Upper lobe of left lung (tissue), 6 donors: ENCODE results near the gene STEEP1. TPM values are rescaled to one million over a fixed set of nuclear protein-coding genes. Genes with fewer than 3 reads are reported as not detected.
A peak's percentile ranks its signal among the peaks of the same experiment; 100 is the strongest.

Experiments
- ATAC-seq, 2 donors: fragments of 200-7000 bp; cut with Tn5 transposase; one replicate each; pipeline ENCODE4 v1.9.1; 2022; ENCODE audit warnings: mild to moderate bottlenecking in 2 of 2, moderate library complexity in 2 of 2; ENCODE audit not compliant: low FRiP score in 2 of 2
- DNase-seq, 2 donors: peaks; one replicate each; pipeline ENCODE4 v3.0.0-alpha.2; 2019 to 2020
- H3K27ac ChIP-seq, 4 donors: fragments of 200-600 bp; sonication (generic); one replicate each; pipeline ENCODE4 v1.5.1; 2016 to 2019
- H3K27me3 ChIP-seq, 4 donors: fragments of 200-600 bp; sonication (generic); one replicate each; pipeline ENCODE4 v1.5.1; 2017 to 2019
- H3K36me3 ChIP-seq, 4 donors: fragments of 200-600 bp; sonication (generic); one replicate each; pipeline ENCODE4 v1.5.1; 2016 to 2019
- H3K4me1 ChIP-seq, 4 donors: fragments of 200-600 bp; sonication (generic); one replicate each; pipeline ENCODE4 v1.5.1; 2018 to 2019
- H3K4me3 ChIP-seq, 4 donors: fragments of 200-600 bp; sonication (generic); one replicate each; pipeline ENCODE4 v1.5.1; 2017 to 2019; ENCODE audit warnings: mild to moderate bottlenecking in 2 of 4, moderate library complexity in 1 of 4
- H3K9me3 ChIP-seq, 4 donors: fragments of 200-600 bp; sonication (generic); one replicate each; pipeline ENCODE4 v1.5.1; 2018 to 2019
- EP300 ChIP-seq, 4 donors: sonication (generic); formaldehyde crosslinking; IDR thresholded peaks; one replicate each; pipeline ENCODE4 v1.5.1; 2017; ENCODE audit warnings: antibody characterized with exemption in 4 of 4, control low read depth in 2 of 4
- POLR2A ChIP-seq, 4 donors: fragments of 450-650 bp; IDR thresholded peaks; one replicate each; pipeline ENCODE4 v1.5.1; 2016 to 2017; ENCODE audit warnings: antibody characterized with exemption in 4 of 4, mild to moderate bottlenecking in 2 of 4
- POLR2AphosphoS5 ChIP-seq, 2 donors: sonication (generic); formaldehyde crosslinking; IDR thresholded peaks; one replicate each; pipeline ENCODE4 v1.5.1; 2017; ENCODE audit warnings: antibody characterized with exemption in 2 of 2
- WGBS, 2 donors: methylation state at CpG; one replicate each; pipeline ENCODE4 v1.1.5; 2017 to 2018; 5-methylcytosine and 5-hydroxymethylcytosine counted together
- total RNA-seq, 6 donors: library from RNA; depleted of rRNA in 4 of 6; stranded (reverse); fragments of >200 nt in 4 of 6; gene quantifications; one replicate each; pipeline versions ENCODE4 v1.1.0 to v1.2.1, GENCODE V29; 2016 to 2021
- TF ChIP-seq, protein P1 (sequence below), 6 experiments: fragments of 450-650 bp in 4 of 6; fragments of 200-600 bp in 2 of 6; sonication (generic) in 2 of 6; IDR thresholded peaks; one replicate each; pipeline ENCODE4 v1.5.1; 2016 to 2019; ENCODE audit warnings: antibody characterized with exemption in 6 of 6
- donor health status: DM: no; HTN: no; CAD: no; lungs with moderate emphysema.
- donor health status: DM: no; HTN: yes; CAD: no; lungs with severe emphysema.

Gene STEEP1
- 10 to 100 TPM; 22.1 to 55.5 (median 26.8) TPM for total RNA-seq

DNA sequence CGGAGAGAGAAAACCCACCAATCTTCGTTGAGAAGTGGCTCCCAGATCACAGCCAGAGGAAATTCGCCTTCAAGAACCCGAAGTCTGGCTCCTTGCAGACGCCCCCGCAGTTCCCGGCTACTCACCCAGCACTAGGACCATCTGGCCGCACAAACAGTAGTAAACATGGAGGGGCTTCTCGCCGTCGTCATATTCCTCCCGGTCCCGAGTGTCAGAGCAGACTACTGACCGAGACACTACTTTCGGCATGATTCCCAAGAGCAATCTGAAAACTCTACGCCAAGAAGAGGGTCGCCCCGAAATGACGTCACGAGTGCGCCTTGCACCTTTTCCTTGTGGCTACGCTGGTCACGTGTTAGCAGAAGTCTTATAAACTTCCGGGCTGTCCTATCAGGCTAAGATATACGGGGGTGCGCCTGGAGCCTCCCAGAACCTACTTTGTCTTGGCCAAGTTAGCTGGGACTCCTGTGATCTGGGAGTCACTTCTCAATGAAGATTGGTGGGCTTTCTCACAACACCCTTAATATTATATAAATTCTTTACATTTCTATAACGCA, at the start of gene STEEP1:
STEEP1 (minus strand) TSS at position 303 of the 557 bp plus-strand sequence; CDS start at position 249, 54 bp downstream.
- DNase-seq: peak in 1 of 2 donors; percentile 90
- H3K4me3 ChIP-seq: peak within 1 kb of the TSS; percentile 44 to 65 (median 55)
- H3K36me3 ChIP-seq: no peaks in the 10 kb centered on the region
- peak; percentile 88 to 96 for ATAC-seq
- TF ChIP-seq POLR2AphosphoS5 (IDR thresholded peaks at IDR 0.05) (peak; percentile 75 to 92), EP300 (IDR thresholded peaks at IDR 0.05) (peak in 1 of 4 donors; percentile 77), POLR2A (IDR thresholded peaks at IDR 0.05) (peak in 3 of 4 donors; percentile 13 to 47 (median 31))
- TF ChIP-seq, protein P1, sequence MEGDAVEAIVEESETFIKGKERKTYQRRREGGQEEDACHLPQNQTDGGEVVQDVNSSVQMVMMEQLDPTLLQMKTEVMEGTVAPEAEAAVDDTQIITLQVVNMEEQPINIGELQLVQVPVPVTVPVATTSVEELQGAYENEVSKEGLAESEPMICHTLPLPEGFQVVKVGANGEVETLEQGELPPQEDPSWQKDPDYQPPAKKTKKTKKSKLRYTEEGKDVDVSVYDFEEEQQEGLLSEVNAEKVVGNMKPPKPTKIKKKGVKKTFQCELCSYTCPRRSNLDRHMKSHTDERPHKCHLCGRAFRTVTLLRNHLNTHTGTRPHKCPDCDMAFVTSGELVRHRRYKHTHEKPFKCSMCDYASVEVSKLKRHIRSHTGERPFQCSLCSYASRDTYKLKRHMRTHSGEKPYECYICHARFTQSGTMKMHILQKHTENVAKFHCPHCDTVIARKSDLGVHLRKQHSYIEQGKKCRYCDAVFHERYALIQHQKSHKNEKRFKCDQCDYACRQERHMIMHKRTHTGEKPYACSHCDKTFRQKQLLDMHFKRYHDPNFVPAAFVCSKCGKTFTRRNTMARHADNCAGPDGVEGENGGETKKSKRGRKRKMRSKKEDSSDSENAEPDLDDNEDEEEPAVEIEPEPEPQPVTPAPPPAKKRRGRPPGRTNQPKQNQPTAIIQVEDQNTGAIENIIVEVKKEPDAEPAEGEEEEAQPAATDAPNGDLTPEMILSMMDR (IDR thresholded peaks at IDR 0.05): no peak
- peak within 1 kb of the TSS; percentile 67 to 81 (median 74) for H3K27ac ChIP-seq
- H3K27me3 ChIP-seq: no peaks in the 10 kb centered on the region
- H3K4me1 ChIP-seq: peaks cover 0 to 6% (median 1%) of the 10 kb centered on the region in 4 donors
- no peaks in the 10 kb centered on the region for H3K9me3 ChIP-seq
- whole genome bisulfite sequencing, 2 donors: 0 to 34% methylated on average over 4 to 18 of the region's 27 CpGs

DNA sequence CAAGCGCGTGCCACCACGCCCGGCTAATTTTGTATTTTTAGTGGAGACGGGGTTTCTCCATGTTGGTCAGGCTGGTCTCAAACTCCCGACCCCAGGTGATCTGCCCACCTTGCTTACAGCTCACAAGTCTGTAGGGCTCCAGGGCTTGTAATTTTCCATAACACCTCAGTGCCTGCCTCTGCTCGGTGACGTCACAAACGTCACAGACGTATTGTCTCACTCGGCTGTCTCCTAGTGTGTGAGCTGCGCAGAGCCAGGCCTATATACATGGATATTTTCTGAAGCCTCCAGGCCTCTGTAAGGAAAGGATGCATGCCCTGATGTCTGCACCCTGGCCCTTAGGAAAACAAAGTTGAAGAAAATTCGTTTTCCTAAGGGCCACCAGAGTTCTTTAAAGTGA, 49.6 kb upstream of the STEEP1 start:
- H3K4me3 ChIP-seq: no peak overlapping the region
- WGBS, 2 donors: 77 to 85% methylated on average over 11 to 13 of the region's 13 CpGs

DNA sequence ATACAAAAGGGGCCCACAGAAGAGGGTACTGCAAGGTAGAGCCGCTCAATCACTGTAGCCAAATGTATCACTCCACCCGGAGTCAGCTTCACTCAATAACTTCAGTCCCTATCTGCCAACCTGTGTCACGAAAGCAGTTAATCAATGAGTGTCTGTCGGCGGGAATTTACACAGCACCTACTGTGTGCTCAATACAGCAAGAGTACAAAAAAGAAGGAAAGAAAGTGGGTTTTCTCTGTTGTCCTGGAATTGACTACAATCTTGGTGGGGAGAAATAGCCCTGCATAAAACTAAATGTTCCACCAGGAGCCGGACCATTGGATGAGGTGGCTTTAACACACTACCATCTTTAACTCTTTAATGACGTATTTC, 41.8 kb upstream of the STEEP1 start:
- TF ChIP-seq, protein P1 (IDR thresholded peaks at IDR 0.05): no peak
- TF ChIP-seq EP300 (IDR thresholded peaks at IDR 0.05): no peak
- no peak for TF ChIP-seq POLR2A (IDR thresholded peaks at IDR 0.05)
- no peak for TF ChIP-seq POLR2AphosphoS5 (IDR thresholded peaks at IDR 0.05)
- H3K4me3 ChIP-seq: peak overlapping the region in 3 of 4 donors; percentile 68 to 81 (median 71)
- no peak for ATAC-seq
- 51 to 65% methylated on average over 3 to 7 of the region's 7 CpGs for WGBS, 2 donors
- H3K9me3 ChIP-seq: no peaks in the 10 kb centered on the region
- H3K27ac ChIP-seq: peak overlapping the region; percentile 85 to 94 (median 90)
- DNase-seq: no peak
- H3K27me3 ChIP-seq: no peaks in the 10 kb centered on the region
- peaks cover 0 to 6% (median 2%) of the 10 kb centered on the region in 4 donors for H3K4me1 ChIP-seq
- no peaks in the 10 kb centered on the region for H3K36me3 ChIP-seq

More for the DNA sequence above, 49.6 kb upstream of the STEEP1 start:
- H3K27ac ChIP-seq: no peak overlapping the region
- ATAC-seq (no peak), DNase-seq (no peak)
- no peaks in the 10 kb centered on the region for H3K9me3 ChIP-seq
- H3K27me3 ChIP-seq: no peaks in the 10 kb centered on the region
- no peaks in the 10 kb centered on the region for H3K4me1 ChIP-seq
- TF ChIP-seq POLR2A (IDR thresholded peaks at IDR 0.05) (no peak), EP300 (IDR thresholded peaks at IDR 0.05) (no peak), POLR2AphosphoS5 (IDR thresholded peaks at IDR 0.05) (no peak)
- TF ChIP-seq, protein P1 (IDR thresholded peaks at IDR 0.05): no peak
- no peaks in the 10 kb centered on the region for H3K36me3 ChIP-seq

DNA sequence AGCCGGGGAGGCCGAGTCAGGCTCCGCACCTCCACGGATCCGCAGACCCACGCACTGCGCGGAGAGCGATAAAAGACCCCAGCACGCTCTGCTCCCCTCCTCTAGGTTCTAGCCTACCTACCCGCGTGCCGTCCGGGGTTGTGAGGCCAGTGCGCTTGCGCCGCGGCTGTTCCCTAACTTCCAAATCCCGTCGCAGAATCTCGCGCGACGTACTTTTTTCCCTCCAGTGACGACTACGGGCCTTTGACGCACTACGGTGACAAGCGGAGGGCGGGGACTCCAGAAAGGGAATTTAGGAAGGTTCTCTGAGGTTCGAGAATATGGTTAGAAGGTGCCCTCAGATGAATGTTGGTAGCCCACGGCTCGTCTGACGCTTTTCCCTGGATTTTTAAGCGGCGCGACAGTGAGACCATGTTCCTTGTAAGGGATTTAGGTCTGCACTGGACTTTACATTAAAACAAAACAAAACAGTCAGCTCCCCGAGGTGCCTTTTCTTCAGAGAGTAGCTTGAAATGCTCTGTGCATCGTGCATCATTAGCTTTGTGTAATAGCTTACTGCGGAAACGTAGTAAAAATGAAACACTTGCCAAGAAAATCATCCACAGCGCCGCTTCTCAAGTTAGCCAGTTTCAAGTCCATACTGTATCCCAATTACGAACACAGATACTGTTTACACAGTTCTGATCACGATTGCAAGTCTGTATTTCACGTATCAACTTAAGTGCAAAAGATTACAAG, 41.2 kb upstream of the STEEP1 start, which contains the start of gene NKRF:
NKRF (minus strand) TSS at position 145 of the 738 bp plus-strand sequence.
- Histone ChIP-seq H3K4me3 (peak within 1 kb of the TSS; percentile 49 to 81 (median 70)), H3K36me3 (no peaks in the 10 kb centered on the region), H3K4me1 (peaks cover 0 to 6% (median 2%) of the 10 kb centered on the region in 4 donors), H3K27me3 (no peaks in the 10 kb centered on the region), H3K9me3 (no peaks in the 10 kb centered on the region), H3K27ac (peak within 1 kb of the TSS; percentile 85 to 94 (median 90))
- ATAC-seq (peak; percentile 91 to 97), DNase-seq (peak; percentile 91 to 94)
- TF ChIP-seq, protein P1 (IDR thresholded peaks at IDR 0.05): no peak
- peak; percentile 83 to 85 for TF ChIP-seq POLR2AphosphoS5 (IDR thresholded peaks at IDR 0.05)
- TF ChIP-seq POLR2A (IDR thresholded peaks at IDR 0.05): peak in 3 of 4 donors; percentile 57 to 84 (median 72)
- 8 to 35% methylated on average over 16 to 46 of the region's 46 CpGs for WGBS, 2 donors
